ENCODE results near the gene PPP1R27.
"Not testable (repeated sequence)": the region's sequence is repeated elsewhere in the genome, so short reads cannot be mapped to it uniquely, and the experiment has no call there.

The PPP1R27 gene

GRCh38 chr17:81840826-81841778 lies 6.3 kb upstream of the PPP1R27 start:
- no peak for DNase-seq

GRCh38 chr17:81840059-81840458 lies 5.2 kb upstream of the PPP1R27 start:
- not testable (repeated sequence) for DNase-seq

- no peak for DNase-seq
Measured at GRCh38 chr17:81839301-81839700, 4.5 kb upstream of the PPP1R27 start.

DNA sequence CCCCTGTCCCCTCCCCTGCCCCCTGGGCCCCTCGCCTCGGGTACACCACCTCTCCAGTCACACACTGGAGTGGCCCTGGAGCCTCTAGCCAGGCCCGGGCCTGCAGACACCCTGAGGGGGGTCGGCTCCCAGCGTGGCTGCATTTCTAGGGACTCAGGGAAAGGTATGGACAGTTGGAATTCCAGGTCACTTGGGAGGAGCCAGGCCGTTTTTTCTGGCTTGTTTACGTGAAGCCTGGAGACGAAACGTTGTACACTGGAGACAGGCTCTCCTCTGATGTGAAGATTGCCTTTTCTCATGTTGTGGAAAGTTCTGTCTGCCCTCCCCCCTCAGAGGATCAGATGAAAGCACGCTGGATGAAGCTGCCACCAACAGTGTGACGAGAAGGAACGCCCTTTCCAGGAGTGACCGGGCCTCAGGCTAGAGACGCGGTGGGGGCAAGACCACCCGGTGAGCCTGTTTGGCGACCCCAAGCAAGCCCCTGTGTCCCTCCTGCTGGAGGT lies 4.0 kb upstream of the PPP1R27 start:
- DNase-seq: no peak

DNA sequence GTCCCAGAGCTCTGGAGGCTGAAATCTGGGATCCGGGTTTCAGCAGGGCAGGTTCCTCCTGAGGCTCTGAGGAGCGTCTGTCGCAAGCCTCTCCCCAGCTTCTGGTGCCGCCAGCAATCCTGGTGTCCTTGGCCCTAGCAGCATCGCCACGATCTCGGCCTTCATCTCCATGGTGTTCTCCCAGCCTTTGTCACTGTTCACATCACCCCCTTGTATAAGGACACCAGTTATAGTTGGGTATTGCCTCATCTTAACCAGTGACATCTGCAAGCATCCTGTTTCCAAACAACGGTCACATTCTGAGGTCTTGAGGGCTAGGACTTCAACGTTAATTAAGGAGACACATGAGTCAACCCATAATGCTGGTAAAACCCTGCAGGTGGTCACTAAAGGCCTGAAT lies 2.8 kb upstream of the PPP1R27 start:
- DNase-seq: no peak

DNA sequence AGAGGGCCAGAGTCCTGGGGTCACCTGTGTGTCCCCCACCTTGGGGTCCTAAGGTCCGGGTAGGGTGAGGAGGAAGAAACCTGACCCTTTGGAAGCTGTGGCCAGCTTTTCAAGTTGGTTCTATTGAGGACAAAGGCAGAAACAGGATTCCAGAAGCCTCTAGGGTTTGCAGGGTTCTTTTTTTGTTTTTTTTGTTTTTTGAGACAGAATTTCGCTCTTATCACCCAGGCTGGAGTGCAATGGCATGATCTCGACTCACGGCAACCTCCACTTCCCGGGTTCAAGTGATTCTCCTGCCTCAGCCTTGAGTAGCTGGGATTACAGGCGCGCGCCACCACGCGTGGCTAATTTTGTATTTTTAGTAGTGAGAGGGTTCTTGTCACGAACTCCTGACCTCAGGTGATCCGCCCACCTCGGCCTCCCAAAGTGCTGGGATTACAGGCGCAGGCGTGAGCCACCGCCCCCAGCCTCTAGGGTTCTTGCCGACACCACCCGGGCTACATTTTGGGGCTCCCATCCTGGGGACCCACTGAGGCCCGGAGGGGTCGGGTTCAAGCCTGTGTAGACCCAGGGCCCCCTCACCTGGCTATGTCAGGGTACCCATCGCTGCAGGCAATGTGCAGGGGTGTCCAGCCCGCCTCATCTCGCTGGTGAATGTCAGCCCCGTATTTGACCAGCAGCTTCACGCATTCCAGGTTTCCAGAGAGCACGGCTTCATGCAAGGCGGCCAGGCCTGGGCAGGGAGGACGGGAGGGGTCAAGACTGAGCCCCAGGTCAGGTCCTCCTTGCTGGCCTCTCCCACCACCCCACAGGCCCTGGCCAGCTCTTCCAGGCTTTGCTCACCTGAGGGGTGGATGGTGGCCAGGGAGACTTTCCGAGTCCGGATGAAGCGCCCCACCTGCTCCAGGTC lies 674 bp downstream of the PPP1R27 start:
- DNase-seq: no peak

GRCh38 chr17:81833160-81833920 lies 1.5 kb downstream of the PPP1R27 start, which contains the start of gene MCRIP1:
Gene MCRIP1, minus strand, starts transcription at chr17:81833291. Its CDS starts 8,785 bp downstream, at chr17:81824506.
- peak; percentile 94 for DNase-seq

GRCh38 chr17:81832608-81833159 lies 2.2 kb downstream of the PPP1R27 start:
- no peak for DNase-seq

- DNase-seq: no peak
Measured at GRCh38 chr17:81831957-81832607, 2.8 kb downstream of the PPP1R27 start.

- DNase-seq: no peak
Measured at GRCh38 chr17:81831563-81831956, 3.3 kb downstream of the PPP1R27 start.

DNA sequence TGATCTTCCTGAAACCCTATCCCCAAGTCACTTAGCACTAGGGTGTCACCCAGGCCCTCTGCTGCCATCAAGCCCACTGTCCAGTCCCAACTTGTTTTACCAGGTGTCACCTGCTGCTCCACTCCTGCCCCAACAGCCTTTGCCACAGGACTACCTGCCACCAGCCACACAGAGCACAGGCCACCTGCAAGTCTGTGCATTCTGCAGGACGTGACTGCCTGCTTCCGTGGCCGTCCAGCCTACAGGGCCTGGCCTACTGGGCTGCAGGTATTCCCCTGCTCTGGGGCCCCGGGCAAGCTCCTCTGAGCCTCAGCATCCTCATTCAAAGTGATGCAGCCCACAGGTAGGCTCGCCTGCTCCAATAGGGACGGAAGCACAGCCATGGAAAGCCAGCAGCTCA lies 5.0 kb downstream of the PPP1R27 start:
- no peak for DNase-seq

DNA sequence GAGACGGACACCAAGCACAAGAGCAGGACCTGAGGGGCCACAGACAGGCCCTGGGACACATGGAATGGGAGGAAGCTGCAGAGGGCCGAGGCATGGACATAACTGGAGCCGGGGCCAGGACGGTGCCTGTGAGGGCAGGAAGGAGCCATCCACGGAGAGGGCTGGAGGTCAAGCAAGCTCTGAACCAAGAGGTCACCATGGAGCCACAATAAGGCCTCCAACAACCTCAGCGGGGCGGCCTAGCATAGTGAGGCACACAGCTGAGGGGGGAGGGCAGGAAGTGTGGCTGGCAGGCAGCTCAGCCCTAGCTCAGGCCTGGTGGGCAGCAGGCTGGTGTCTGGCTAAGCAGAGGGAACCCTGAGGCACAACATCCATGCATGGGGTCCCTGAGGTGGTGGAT lies 6.2 kb downstream of the PPP1R27 start:
- DNase-seq: no peak

DNA sequence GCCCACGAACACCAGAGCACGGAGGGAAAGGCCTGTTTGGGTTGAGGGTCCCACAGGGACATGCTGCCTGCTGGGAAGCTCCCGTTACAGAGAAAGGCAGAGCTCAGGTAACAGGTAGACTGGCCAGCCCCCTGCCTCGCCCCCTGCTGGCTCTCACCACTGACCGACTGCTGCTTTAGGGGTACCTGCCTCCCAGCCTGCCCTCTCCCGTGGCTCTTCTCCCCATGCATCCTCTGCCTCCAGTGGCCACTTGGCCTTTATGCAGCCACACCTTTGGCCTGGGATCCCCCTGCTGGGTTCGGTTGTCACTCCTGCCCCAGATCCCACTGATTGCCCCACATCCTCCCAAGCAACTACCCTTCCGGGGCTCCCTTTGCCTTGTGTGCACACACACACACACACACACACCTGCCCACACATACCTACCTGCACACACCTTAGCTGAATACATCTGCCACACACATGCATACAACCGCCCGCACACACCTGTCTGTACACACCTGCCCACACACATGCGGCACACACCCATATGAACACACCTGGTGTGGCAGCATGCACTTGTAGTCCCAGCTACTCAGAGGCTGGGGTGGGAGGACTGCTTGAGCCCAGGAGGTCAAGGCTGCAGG lies 8.9 kb downstream of the PPP1R27 start:
- DNase-seq: no peak

- no peak for DNase-seq
Measured at GRCh38 chr17:81824595-81824994, 10.3 kb downstream of the PPP1R27 start.

GRCh38 chr17:81823820-81824550 lies 10.9 kb downstream of the PPP1R27 start:
- DNase-seq: no peak

GRCh38 chr17:81822996-81823819 lies 11.6 kb downstream of the PPP1R27 start:
- no peak for DNase-seq

- no peak for DNase-seq
Measured at GRCh38 chr17:81822312-81822637, 12.6 kb downstream of the PPP1R27 start.

- DNase-seq: peak; percentile 66
Measured at GRCh38 chr17:81821603-81822311, 13.1 kb downstream of the PPP1R27 start.

GRCh38 chr17:81821147-81821546 lies 13.7 kb downstream of the PPP1R27 start:
- no peak for DNase-seq
